ENCODE measurements around the gene CYTH1.

Gene CYTH1

DNA sequence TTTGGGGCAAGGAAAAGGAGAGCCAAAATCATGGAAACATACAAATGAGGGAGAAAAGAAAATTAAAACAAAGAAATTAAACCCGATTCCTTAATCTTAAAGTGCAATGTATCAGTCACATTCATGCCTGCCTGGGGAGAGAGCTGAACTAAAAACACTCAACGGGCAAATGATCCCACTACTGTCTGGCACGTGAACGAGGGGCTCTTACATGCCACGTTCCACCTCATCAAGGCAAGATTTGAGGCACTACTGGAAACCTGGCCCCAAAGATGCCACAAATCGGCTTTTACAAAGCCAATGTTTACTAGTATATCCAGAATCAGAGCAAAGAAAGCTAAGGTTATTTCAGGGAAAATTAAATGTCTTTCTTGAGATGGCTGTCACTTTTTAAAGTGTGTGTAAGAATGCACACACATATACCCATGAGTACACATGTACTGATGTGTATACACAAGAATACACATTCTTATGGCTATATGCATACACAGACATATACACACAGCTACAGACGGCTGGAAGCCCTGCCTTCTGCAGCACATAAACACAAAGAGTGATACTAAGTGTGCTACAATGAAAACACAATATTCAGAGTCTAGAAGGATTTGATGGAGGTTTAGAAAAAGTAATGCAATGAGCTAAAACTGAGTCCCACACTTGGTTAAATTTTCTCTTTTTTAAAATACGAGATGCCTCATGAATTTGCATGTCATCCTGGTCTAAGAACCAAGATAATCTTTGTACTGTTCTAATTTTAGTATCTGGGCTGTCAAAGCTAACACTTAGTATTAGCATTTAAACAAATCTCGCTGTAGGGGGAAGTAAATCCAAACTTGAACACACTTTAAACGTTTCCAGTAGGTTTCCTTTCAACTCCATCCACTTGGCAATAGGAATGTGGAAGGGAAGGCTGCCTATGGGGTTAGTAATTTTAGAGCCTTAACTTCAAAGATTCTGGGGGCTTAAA is 85.8 kb downstream of the CYTH1 start:
- ATAC-seq = no peak
- no peak for TF ChIP-seq TCF4 (CRISPR knock-in tag; IDR thresholded peaks at IDR 0.05; ENCODE audit: borderline replicate concordance)
- TF ChIP-seq ZNF565 (CRISPR knock-in tag; conservative IDR thresholded peaks at IDR 0.05; ENCODE audit: low read depth) = no peak
- TF ChIP-seq GLIS3 (CRISPR knock-in tag; IDR thresholded peaks at IDR 0.05) = no peak
- no peak for TF ChIP-seq OSR1 (CRISPR knock-in tag; IDR thresholded peaks at IDR 0.05)
- TF ChIP-seq, protein P1, sequence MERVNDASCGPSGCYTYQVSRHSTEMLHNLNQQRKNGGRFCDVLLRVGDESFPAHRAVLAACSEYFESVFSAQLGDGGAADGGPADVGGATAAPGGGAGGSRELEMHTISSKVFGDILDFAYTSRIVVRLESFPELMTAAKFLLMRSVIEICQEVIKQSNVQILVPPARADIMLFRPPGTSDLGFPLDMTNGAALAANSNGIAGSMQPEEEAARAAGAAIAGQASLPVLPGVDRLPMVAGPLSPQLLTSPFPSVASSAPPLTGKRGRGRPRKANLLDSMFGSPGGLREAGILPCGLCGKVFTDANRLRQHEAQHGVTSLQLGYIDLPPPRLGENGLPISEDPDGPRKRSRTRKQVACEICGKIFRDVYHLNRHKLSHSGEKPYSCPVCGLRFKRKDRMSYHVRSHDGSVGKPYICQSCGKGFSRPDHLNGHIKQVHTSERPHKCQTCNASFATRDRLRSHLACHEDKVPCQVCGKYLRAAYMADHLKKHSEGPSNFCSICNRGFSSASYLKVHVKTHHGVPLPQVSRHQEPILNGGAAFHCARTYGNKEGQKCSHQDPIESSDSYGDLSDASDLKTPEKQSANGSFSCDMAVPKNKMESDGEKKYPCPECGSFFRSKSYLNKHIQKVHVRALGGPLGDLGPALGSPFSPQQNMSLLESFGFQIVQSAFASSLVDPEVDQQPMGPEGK (CRISPR knock-in tag; IDR thresholded peaks at IDR 0.05; ENCODE audit: borderline replicate concordance) = no peak
- TF ChIP-seq ZFP30 (CRISPR knock-in tag; IDR thresholded peaks at IDR 0.05) = no peak

DNA sequence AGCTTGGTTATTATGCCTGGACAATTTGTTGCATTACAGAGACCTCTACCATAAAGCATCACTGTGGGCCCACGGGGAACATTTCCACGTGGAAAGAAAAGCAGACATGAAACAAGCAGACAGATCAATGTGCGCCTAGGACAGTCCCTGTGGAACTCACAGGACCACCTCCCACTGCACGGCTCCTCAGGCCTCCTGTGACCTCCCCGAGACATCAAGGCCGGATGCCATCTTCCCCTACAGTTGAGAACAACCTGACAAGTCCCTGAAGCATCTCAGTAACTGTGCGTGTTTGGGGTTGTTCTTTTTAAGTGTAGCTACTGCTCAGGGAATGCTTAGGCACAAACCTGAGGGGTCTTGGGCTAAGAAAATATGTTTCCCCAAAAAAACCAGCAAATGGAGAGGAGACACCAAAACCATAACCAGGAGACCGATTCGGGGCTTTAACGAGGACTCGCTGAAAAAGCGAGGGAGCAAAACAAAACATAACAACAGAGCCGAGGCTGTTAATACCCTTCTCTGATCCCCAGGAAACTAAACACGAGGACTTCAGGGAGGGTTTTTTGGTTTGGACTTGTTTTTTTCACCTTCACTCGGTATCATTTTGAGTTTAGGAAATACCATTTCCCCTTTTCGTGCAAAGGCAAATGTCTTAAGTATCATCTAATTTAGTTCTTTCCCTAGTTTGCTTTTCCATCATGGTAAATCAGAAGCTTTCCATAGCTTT is 87.1 kb downstream of the CYTH1 start:
- TF ChIP-seq RARB (CRISPR knock-in tag; IDR thresholded peaks at IDR 0.05) (no peak), ZFP3 (CRISPR knock-in tag; IDR thresholded peaks at IDR 0.05) (no peak), ZFP30 (CRISPR knock-in tag; IDR thresholded peaks at IDR 0.05) (no peak), TCF4 (CRISPR knock-in tag; IDR thresholded peaks at IDR 0.05; ENCODE audit: borderline replicate concordance) (no peak), OSR1 (CRISPR knock-in tag; IDR thresholded peaks at IDR 0.05) (no peak), GLIS3 (CRISPR knock-in tag; IDR thresholded peaks at IDR 0.05) (no peak), ZNF70 (CRISPR knock-in tag; IDR thresholded peaks at IDR 0.05) (no peak), ISL1 (CRISPR knock-in tag; IDR thresholded peaks at IDR 0.05) (no peak), ESRRG (CRISPR knock-in tag; IDR thresholded peaks at IDR 0.05) (no peak), ZNF8 (CRISPR knock-in tag; IDR thresholded peaks at IDR 0.05) (no peak), PPARA (CRISPR knock-in tag; IDR thresholded peaks at IDR 0.05; ENCODE audit: borderline replicate concordance) (no peak), CSDC2 (CRISPR knock-in tag; IDR thresholded peaks at IDR 0.05) (no peak), ARNTL (CRISPR knock-in tag; IDR thresholded peaks at IDR 0.05; ENCODE audit: borderline replicate concordance, low read depth) (no peak)
- TF ChIP-seq, protein P2, sequence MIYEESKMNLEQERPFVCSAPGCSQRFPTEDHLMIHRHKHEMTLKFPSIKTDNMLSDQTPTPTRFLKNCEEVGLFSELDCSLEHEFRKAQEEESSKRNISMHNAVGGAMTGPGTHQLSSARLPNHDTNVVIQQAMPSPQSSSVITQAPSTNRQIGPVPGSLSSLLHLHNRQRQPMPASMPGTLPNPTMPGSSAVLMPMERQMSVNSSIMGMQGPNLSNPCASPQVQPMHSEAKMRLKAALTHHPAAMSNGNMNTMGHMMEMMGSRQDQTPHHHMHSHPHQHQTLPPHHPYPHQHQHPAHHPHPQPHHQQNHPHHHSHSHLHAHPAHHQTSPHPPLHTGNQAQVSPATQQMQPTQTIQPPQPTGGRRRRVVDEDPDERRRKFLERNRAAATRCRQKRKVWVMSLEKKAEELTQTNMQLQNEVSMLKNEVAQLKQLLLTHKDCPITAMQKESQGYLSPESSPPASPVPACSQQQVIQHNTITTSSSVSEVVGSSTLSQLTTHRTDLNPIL (CRISPR knock-in tag; IDR thresholded peaks at IDR 0.05; ENCODE audit: low read depth) = no peak
- TF ChIP-seq, protein P3, sequence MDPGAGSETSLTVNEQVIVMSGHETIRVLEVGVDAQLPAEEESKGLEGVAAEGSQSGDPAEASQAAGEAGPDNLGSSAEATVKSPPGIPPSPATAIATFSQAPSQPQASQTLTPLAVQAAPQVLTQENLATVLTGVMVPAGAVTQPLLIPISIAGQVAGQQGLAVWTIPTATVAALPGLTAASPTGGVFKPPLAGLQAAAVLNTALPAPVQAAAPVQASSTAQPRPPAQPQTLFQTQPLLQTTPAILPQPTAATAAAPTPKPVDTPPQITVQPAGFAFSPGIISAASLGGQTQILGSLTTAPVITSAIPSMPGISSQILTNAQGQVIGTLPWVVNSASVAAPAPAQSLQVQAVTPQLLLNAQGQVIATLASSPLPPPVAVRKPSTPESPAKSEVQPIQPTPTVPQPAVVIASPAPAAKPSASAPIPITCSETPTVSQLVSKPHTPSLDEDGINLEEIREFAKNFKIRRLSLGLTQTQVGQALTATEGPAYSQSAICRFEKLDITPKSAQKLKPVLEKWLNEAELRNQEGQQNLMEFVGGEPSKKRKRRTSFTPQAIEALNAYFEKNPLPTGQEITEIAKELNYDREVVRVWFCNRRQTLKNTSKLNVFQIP (CRISPR knock-in tag; IDR thresholded peaks at IDR 0.05; ENCODE audit: borderline replicate concordance, low read depth) = no peak
- TF ChIP-seq, protein P1 (CRISPR knock-in tag; IDR thresholded peaks at IDR 0.05; ENCODE audit: borderline replicate concordance) = no peak
- no peak for ATAC-seq

DNA sequence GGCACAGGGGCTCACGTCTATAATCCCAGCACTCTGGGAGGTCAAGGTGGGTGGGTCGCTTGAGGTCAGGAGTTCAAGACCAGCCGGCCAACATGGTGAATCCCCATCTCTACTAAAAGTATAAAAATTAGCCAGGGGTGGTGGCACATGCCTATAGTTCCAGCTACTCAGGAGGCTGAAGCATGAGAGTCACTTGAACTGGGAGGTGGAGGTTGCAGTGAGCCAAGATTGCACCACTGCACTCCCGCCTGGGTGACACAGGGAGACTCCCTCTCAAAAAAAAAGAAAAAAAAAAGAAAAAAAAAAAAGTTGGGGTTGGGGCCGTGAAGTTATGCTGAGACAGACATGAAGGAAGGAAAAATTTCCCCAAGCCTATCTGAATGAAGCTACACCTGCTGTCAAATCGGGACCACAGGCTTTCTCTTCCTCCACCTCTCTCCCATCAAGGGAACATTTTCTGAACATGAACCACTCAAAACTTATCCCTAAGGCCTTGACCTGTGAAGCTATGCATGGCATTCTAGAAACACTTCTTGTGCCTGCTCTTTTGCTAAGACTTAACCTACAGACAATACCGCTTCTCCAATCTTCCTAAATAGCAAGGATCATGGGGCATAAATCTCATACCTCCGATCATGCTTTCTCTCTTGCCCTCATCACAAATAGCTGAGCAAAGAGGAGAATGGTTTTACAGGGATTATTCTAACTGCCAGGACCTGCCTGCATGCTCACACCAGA is 88.6 kb downstream of the CYTH1 start:
- ATAC-seq = no peak
- TF ChIP-seq BACH2 (CRISPR knock-in tag; IDR thresholded peaks at IDR 0.05; ENCODE audit: borderline replicate concordance) (no peak), ISL1 (CRISPR knock-in tag; IDR thresholded peaks at IDR 0.05) (no peak), ZNF8 (CRISPR knock-in tag; IDR thresholded peaks at IDR 0.05) (no peak), ZNF70 (CRISPR knock-in tag; IDR thresholded peaks at IDR 0.05) (no peak)

Measured in SK-N-SH treated with all-trans-retinoic acid at 6 μM for 48 hours (cell line).